ENCODE results near the gene PTGIR. TPM values are rescaled to one million over a fixed set of nuclear protein-coding genes. Genes with fewer than 3 reads are reported as not detected.

Gene PTGIR
- total RNA-seq, 1 experiment from 2014 or later, result not detected

DNA sequence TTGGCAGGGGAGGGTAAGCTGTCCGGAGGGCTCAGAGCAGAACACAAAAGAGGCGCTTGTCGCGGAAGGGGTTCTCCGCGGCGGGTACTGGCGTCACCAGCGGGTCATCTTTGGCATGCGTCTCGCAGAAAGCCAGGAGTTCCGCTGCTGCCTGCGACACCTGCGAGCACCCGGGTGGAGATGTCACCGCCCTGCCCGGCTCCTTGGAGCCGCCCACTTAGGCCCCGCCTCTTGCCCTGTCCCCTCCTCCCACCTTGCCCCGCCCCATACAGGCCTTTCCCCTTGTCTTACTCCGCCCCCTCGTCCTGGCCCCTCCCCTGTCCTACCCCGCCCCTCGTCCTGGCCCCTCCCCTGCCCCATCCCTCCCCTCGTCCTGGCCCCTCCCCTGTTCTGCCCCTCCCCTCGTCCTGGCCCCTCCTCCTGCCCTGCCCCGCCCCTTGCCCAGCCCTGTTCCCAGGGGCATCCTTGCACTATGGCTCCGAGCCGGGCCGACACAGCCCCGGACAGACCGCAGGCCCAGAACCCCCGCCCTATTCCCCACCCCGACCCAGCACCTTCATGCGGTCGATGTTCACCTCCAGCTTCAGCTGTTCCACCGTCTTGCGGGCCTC is 9.3 kb upstream of the PTGIR start:
- intact Hi-C loops (cut with micrococcal nuclease), result no loop called here
- peak; percentile 95 for DNase-seq (ENCODE audit: unreplicated experiment)
- ChIA-PET CTCF (interaction anchor here (2.6 to 8.1 kb wide), 2 partner anchors 19 to 28 kb away, joined by 8 to 75 read pairs; no protein-coding TSS in a partner anchor), POLR2A (interaction anchor here (3.0 kb wide), 1 partner anchor 34 kb away, joined by 8 read pairs; the partner anchor contains the start of gene CALM3)
- H3K9me3 Mint-ChIP-seq (ENCODE audit: unreplicated experiment), result no peaks in the 10 kb centered on the region
- H3K4me3 Mint-ChIP-seq (ENCODE audit: unreplicated experiment), result peak overlapping the region; percentile 48
- peaks cover 11% of the 10 kb centered on the region for H3K27me3 Mint-ChIP-seq (ENCODE audit: insufficient read depth, unreplicated experiment)
- H3K4me1 Mint-ChIP-seq (ENCODE audit: insufficient read depth, unreplicated experiment), result peaks cover 14% of the 10 kb centered on the region
- no peaks in the 10 kb centered on the region for H3K36me3 Mint-ChIP-seq (ENCODE audit: insufficient read depth, unreplicated experiment)
- TF ChIP-seq, protein P1, sequence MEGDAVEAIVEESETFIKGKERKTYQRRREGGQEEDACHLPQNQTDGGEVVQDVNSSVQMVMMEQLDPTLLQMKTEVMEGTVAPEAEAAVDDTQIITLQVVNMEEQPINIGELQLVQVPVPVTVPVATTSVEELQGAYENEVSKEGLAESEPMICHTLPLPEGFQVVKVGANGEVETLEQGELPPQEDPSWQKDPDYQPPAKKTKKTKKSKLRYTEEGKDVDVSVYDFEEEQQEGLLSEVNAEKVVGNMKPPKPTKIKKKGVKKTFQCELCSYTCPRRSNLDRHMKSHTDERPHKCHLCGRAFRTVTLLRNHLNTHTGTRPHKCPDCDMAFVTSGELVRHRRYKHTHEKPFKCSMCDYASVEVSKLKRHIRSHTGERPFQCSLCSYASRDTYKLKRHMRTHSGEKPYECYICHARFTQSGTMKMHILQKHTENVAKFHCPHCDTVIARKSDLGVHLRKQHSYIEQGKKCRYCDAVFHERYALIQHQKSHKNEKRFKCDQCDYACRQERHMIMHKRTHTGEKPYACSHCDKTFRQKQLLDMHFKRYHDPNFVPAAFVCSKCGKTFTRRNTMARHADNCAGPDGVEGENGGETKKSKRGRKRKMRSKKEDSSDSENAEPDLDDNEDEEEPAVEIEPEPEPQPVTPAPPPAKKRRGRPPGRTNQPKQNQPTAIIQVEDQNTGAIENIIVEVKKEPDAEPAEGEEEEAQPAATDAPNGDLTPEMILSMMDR (IDR thresholded peaks at IDR 0.05; ENCODE audit: unreplicated experiment), result no peak
- no TSS peak for BruUV-seq (replicated peaks)
- no peak overlapping the region for H3K27ac Mint-ChIP-seq (ENCODE audit: low read depth, unreplicated experiment)

DNA sequence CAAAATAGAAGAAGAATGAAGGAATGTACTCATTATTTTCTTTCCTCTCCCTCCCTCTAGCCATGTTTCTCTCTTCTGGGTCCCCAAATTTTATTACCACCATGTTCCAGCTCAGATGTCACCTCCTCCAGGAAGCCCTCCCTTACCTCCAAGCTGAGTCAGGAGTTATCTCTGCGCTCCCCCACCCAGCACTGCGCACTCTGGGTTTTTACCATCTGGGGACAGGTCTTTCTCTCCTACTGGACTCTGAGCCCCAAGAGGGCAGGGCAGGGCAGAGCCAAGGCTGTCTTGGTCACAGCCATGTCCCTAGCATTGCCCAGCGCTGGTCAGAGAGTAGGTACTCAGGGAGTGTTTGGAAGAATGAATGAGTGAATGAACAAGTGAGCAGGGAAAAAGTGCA is 8.2 kb upstream of the PTGIR start:
- no peaks in the 10 kb centered on the region for H3K9me3 Mint-ChIP-seq (ENCODE audit: unreplicated experiment)
- TF ChIP-seq, protein P1 (IDR thresholded peaks at IDR 0.05; ENCODE audit: unreplicated experiment), result no peak
- intact Hi-C loops (cut with micrococcal nuclease), result no loop called here
- POLR2A ChIA-PET, result interaction anchor here (3.0 kb wide), 1 partner anchor 32 kb away, joined by 8 read pairs; the partner anchor contains the start of gene CALM3
- CTCF ChIA-PET, result interaction anchor here (0.6 to 8.1 kb wide), 5 partner anchors 18 to 207 kb away, joined by 3 to 75 read pairs (median 4); no protein-coding TSS in a partner anchor
- peaks cover 14% of the 10 kb centered on the region for H3K4me1 Mint-ChIP-seq (ENCODE audit: insufficient read depth, unreplicated experiment)
- peak overlapping the region; percentile 48 for H3K4me3 Mint-ChIP-seq (ENCODE audit: unreplicated experiment)
- BruUV-seq (replicated peaks), result no TSS peak
- H3K27me3 Mint-ChIP-seq (ENCODE audit: insufficient read depth, unreplicated experiment), result peaks cover 11% of the 10 kb centered on the region
- no peak for DNase-seq (ENCODE audit: unreplicated experiment)
- no peak overlapping the region for H3K27ac Mint-ChIP-seq (ENCODE audit: low read depth, unreplicated experiment)
- H3K36me3 Mint-ChIP-seq (ENCODE audit: insufficient read depth, unreplicated experiment), result no peaks in the 10 kb centered on the region

DNA sequence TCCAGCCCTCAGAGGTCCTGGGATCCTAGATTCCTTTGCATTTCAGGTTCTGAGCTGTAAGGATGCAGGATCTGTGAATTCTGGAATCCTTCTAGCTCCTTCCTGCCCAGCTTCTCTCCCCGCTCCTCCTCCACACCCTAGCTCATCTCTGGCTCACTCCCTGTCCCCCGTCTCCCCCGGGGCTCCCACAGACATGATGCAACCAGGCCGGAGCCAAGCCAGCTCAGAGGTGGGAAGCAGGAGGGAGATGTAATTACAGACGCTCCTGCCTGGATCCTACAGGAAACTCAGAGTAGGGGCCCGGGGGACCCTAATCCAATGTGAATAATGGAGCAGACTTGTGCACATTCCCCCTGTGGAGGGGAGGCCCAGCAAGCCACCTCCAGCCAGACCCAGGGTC is 6.6 kb upstream of the PTGIR start:
- POLR2A ChIA-PET, result interaction anchor here (1.0 to 3.0 kb wide), 3 partner anchors 12 to 31 kb away, joined by 3 to 8 read pairs (median 4); partner anchors contain the start of gene CALM3
- peak; percentile 50 for DNase-seq (ENCODE audit: unreplicated experiment)
- H3K27me3 Mint-ChIP-seq (ENCODE audit: insufficient read depth, unreplicated experiment), result peaks cover 11% of the 10 kb centered on the region
- peaks cover 14% of the 10 kb centered on the region for H3K4me1 Mint-ChIP-seq (ENCODE audit: insufficient read depth, unreplicated experiment)
- no TSS peak for BruUV-seq (replicated peaks)
- intact Hi-C loops (cut with micrococcal nuclease), result no loop called here
- TF ChIP-seq, protein P1 (IDR thresholded peaks at IDR 0.05; ENCODE audit: unreplicated experiment), result no peak
- H3K36me3 Mint-ChIP-seq (ENCODE audit: insufficient read depth, unreplicated experiment), result no peaks in the 10 kb centered on the region
- no peaks in the 10 kb centered on the region for H3K9me3 Mint-ChIP-seq (ENCODE audit: unreplicated experiment)
- no peak overlapping the region for H3K4me3 Mint-ChIP-seq (ENCODE audit: unreplicated experiment)
- H3K27ac Mint-ChIP-seq (ENCODE audit: low read depth, unreplicated experiment), result no peak overlapping the region
- CTCF ChIA-PET, result interaction anchor here (0.5 to 8.1 kb wide), 7 partner anchors 9 to 462 kb away, joined by 3 to 75 read pairs (median 3); no protein-coding TSS in a partner anchor

DNA sequence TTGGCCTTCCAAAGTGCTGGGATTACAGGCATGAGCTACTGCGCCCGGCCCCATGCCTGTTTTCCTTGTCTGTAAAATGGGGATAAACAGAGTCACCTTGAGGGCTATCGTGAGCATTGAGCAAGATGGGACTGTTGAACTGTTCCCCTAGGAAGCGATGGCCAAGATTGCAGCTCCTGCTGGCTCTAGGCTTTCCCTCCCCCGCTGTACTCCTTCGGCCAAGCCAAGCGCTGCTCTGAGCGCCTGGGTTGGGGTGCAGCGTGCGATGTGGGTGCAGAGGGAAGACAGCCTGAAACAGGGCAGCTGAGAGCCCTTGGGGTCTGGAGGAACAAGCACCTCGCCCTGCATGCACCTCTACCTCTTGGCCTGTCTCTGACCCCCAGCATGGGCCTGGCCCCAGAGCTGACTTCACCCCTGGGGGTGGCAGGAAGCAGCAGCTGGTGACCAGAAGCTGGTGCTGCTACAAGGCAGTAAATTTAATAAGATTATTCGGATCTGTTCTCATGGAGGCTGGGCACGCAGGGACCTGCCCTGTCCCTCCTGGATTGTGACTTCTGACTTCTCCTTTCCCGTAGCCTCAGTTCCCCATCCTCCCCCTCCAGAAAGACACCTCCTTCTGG is 5.8 kb upstream of the PTGIR start:
- no TSS peak for BruUV-seq (replicated peaks)
- no peak overlapping the region for H3K4me3 Mint-ChIP-seq (ENCODE audit: unreplicated experiment)
- POLR2A ChIA-PET, result interaction anchor here (0.7 to 3.0 kb wide), 4 partner anchors 13 to 483 kb away, joined by 3 to 8 read pairs (median 4); partner anchors contain the start of genes CALM3 and ZC3H4
- H3K9me3 Mint-ChIP-seq (ENCODE audit: unreplicated experiment), result no peaks in the 10 kb centered on the region
- no peak for DNase-seq (ENCODE audit: unreplicated experiment)
- peaks cover 11% of the 10 kb centered on the region for H3K27me3 Mint-ChIP-seq (ENCODE audit: insufficient read depth, unreplicated experiment)
- TF ChIP-seq, protein P1 (IDR thresholded peaks at IDR 0.05; ENCODE audit: unreplicated experiment), result no peak
- peaks cover 14% of the 10 kb centered on the region for H3K4me1 Mint-ChIP-seq (ENCODE audit: insufficient read depth, unreplicated experiment)
- H3K36me3 Mint-ChIP-seq (ENCODE audit: insufficient read depth, unreplicated experiment), result no peaks in the 10 kb centered on the region
- H3K27ac Mint-ChIP-seq (ENCODE audit: low read depth, unreplicated experiment), result no peak overlapping the region
- CTCF ChIA-PET, result interaction anchor here (0.6 to 8.1 kb wide), 4 partner anchors 15 to 122 kb away, joined by 3 to 75 read pairs (median 4); no protein-coding TSS in a partner anchor
- intact Hi-C loops (cut with micrococcal nuclease), result no loop called here
